GM21515 (cell line): ENCODE data around the gene TTLL1.

Experiments
- ATAC-seq: cut with Tn5 transposase; IDR thresholded peaks from one replicate; pipeline ENCODE4 v1.9.1; 2021; ENCODE audit not compliant: unreplicated experiment

The TTLL1 gene

DNA sequence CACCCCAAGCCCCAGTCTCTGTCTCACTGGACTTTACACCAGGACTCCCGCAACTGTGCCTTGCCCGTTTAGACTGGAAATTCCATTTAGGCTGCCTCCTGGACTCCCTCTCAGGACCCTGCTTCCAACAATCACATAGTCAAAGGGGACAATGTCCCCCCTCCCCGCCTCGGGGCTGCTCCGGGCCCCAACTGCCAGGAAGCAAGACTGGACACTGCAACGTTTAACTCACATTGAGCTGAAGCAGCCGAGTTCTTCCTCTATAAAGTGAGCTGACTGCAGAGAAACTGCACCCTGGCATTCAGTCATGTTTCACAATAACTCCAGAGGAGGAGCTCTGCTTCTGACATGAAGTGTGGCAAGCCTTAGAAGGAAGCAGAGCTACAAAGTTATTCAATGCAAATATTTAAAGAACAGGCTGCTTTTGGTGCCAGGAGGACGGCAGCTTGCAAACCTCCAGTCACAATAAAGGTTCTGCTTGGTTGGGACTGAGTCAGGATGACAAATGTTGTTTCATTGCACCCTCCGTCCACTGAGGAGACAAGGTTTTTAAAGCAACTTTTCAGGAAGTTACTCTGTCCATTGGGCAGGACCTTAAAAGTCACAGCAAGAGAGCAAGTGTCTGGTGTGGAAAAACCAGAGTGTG lies 94.2 kb downstream of the TTLL1 start:
- ATAC-seq, result no peak

DNA sequence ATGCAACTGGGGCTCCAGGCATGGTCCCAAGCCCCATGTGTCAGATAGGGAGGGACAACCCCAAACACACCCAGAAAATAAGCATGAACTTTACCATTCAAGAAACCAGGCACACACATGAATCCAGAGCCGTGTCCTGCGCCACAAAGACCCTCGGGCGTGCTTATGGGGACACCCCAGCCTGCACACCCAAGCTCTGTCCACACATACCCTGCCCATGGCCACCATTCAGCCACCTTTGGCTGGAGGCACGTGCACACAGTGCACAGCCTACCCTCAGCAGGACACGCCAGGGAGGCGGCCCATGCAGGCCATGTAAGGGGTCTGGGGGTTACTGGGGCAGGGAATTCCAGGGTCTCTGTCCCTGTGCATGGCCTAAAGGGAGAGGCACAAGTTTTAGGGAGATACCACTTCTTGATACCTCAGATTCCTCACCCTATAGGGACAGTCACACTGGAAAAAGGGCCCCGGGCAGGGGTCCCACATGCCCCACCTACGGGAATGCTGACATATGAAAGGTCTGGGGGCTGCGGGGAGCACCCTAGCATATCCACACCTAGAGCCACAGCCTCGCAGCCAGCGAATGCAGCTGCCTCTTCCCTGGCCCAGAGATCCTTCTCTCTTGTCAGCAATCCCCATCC lies 94.8 kb downstream of the TTLL1 start:
- ATAC-seq, result no peak

DNA sequence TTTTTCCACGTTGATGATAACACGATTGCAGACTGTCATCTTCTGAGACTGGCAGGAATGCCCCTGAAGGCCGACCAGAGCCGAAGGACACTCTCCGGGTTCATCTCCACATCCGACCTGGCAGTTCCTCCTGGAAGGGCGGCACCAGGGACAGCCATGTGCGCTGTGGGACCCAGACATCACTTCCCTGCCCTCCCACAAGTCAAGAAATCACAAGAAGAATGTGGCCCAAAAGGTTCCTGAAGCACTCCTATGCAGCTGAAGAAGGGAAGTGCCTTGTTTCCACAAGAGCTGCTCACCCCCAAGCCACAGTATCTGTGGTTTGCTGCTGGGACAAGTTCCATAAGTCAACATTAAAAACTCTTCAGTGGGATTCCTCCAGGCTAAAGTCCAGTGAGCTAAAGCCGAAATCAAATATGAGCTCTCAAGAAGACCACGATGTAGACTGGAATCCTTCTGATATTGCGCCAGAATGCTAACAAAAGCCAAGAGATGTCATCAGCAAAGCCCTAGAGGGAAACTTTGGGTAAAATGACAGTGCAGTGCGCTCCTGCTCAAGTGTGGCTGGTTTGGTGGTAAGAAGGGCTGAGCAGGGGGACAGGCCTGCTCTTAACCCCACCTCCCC lies 95.4 kb downstream of the TTLL1 start:
- ATAC-seq, result no peak

DNA sequence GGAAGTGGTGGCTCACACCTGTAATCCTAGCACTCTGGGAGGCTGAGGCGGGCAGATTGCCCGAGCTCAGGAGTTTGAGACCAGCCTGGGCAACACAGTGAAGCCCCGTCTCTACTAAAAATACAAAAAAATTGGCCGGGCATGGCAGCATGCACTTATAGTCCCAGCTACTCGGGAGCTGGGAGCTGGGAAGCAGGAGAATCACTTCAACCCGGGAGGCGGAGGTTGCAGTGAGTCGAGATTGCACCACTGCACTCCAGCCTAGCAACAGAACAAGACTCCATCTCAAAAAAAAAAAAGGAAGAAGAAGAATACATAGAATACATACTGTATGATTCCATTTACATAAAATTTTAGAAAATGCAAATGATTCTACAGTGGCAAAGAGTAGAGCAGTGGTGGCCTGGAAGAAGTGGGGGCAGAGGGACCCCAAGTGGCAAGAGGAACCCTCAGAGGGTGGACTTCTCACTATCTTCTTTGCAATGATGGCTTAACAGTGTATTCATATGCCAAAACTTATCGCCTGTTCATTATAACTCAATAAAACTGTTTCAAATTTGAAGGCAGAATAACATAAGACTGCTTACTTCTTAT lies 96.2 kb downstream of the TTLL1 start:
- ATAC-seq, result no peak

DNA sequence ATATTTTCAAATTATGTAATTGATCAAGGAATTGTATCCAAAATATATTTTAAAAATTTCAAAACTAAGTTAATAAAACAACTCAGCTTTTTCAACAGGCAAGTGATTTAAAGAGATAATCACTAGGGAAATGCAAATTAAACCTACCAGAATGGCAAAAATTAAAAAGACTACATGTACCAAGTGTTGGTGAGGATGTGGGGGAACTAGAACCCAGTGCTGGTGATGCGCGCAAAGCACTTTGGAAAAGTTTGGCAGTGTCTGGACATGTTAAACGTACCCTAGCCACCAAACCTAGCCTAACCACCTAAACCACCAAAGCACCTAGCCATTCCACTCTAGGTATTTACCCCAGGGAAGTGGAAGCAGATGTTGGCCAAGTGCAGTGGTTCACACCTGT lies 97.1 kb downstream of the TTLL1 start:
- ATAC-seq, result no peak

DNA sequence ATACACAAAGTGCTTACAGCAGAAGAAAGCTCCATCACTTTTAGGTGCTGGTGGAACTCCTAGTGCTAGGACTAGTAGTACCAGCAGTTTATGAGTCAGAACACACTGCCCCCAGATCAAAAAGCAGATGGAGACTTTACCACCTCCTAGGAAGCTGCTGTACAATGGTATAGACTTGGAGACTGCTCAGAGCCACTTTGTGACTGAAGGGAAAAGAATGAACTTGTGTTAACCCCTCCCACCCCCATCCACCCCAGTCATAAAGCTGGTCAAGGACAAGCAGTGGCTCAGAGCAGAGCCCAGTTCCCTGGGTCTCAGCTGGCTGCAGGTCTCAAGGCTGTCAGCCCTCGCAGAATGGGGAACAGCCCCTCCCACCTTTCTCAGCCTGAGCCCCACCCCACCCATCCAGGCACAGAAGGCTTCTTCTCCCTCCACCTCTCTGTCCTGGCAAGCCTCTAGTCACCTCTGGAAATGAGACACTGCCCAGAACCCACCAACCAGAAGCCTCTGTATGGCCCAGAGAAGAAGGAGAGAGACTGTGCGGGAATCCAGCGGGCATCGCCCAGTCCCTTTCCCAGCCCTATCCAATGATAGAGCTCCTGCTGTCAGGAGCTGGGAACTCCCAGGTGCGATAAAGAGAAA lies 98.1 kb downstream of the TTLL1 start:
- ATAC-seq, result no peak

DNA sequence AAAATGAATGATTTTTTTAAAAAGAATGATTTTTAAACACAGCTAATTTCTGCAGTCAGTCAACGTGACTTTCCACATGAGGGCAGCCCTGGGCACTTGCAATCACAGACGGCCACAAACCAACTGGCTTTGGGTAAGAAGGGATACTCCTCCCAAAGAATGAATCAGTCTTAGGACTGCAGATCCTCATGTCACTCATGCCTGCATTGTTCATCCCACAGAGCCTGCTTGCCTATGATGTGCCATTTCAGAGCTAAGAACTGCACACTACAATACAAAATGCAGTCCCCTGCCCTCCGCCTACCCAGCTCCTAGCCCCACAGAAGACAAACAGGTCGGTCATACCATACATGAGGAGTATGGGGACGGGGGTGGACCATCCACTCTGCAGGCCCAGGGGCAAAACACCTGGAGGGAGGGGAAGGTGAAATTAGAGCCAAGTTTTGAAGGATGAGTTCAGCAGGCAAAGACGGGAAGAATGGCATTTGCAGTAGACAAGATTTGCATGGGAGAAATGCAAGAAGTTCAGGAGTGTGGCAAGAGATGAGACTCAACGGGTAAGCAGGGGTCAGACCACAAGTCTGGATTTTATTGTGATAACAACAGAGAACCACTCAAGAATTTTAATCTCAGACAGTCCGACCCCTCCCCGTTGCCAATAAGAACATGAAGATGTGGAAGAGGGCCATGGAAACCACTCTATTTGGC lies 98.9 kb downstream of the TTLL1 start:
- ATAC-seq, result no peak
